Endothelial cell of hepatic sinusoid (primary cell): ENCODE results near the gene HMX2.

Experiments used
- in situ Hi-C: cut with HindIII; loops from 2 replicates; pipeline ENCODE4 v1.10.0; 2017; ENCODE audit warnings: low sequenced_read_pairs

Gene HMX2

DNA sequence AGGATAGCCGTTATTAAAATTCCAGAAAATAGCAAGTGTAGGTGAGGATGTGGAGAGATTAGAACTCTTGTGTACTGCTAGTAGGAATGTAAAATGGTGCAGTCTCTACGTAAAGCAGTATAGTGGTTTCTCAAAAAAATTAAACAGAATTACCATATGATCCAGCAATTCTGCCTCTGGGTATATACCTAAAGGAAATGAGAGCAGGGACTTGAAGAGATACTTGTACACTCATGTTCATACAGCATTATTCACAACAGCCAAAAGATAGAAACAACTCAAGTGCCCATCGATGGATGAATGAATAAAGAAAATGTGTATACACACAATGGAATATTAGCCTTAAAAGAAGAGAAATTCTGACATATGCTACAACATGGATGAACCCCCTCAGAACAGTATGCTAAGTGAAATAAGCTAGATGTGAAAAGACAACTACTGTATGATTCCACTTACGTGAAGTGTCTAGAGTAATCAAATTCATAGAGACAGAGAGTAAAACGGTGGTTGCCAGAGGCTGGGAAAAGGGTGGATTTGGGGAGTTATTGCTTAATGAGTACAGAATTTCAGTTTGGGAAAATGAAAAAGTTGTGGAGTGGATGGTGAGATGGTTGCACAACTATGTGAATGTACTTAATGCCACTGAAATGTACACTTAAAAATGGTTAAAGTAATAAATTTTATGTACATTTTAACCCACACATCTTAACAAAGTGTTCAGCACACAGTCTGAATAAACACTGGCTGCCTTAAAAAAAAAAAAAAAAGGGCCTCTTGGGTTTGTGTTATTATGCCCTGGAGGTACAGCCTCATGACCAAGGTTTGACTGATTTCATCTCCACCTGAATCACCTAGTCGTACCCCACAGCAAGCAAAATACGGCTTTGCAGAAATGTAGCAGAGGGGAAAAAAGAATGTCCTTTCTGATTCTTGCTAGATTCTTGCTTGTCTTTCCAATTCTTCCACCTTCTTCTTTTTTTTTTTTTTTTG is 32.5 kb downstream of the HMX2 start:
- in situ Hi-C loops, result no loop called here

DNA sequence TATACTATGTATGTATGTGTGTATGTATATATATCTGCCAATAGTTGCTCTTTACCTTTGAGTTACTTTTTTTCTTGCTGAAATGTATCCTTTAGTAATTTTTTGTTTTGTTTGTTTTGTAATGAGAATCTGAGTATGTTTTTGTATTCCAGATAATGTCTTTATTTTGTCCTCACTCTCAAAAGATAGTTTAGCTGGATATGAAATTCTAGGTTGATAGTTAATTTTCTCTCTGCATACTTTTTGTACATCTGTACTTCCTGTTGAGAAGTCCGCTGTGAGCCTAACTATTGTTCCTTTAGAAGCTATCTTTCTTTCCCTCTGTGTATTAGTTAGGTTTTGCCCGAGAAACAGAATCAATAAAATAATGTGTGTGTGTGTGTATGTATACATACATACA is 35.8 kb downstream of the HMX2 start:
- in situ Hi-C loops, result no loop called here

DNA sequence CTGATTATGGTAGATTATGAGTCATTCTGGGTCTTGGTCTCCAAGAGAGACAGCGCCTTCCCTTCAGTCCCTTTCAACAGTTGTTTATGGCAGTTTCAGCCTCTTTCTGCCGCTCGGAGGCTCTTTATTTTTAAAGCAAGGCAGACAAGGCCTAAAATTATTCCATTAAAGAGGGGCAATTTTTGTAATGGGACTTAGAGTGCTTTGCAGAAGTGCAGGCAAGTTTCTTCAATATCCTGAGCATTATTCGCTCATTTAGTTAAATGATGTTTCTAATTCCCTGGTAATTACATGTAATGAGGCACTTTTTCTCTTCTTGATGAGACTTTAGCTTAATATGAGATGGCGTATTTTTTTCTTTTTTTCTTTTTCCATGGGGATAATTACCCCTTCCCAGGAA is 39.8 kb downstream of the HMX2 start:
- in situ Hi-C loops, result no loop called here

DNA sequence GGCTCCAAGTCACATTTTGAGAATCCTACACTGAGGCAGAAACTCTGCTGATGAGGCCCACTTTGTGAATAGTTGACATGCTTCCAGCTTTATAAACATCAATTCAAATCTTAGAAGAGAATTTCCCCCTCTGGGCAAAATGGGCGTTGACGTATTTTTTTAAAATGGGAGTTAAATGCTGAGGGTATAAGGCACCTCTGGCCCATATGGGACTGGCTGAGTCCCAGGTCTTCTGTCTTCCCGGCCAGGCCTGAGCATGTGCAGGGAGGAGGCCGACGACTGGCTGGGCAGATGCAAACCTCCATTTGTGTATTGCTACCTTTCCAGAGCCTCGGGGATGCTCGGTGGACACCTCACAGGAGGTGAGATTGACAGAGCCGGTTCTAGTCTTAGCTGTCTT is 44.0 kb downstream of the HMX2 start:
- in situ Hi-C loops, result no loop called here

DNA sequence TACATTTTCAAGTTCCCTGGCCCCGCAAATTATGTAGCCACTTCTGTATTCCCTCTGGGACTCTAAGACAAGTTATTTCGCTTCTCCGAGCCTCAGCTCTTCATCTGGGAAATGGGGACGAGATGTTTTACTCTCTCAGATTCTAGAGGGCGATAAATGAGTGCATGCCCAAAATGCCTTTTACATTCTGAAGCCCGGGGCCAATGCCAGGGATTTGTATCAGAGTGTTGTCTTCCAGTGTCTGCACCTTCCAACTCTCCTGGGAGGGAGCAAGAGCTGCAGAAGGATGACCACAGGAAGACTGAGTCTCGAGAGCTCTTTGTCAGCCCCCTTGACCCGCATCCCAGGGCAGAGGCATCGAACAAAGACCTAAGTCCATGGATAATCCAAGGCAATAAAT is 46.1 kb downstream of the HMX2 start:
- in situ Hi-C loops, result no loop called here
